Posterior cingulate gyrus (tissue), 11 donors: ENCODE results near the gene CCDC183.
"Not testable (repeated sequence)": the region's sequence is repeated elsewhere in the genome, so short reads cannot be mapped to it uniquely, and the experiment has no call there.

Experiments
- DNase-seq, 10 donors: peaks; one replicate each; pipeline versions ENCODE4 v3.0.0 to v3.0.0-alpha.2; 2020 to 2021; ENCODE audit warnings: mixed read lengths in 3 of 10
- intact Hi-C: fragments of 100-400 bp; cut with DNase I; formaldehyde crosslinking; loops from one replicate; pipeline ENCODE4 v1.15.1; 2023

The CCDC183 gene

GRCh38 chr9:136796238-136796774 lies at the start of gene CCDC183:
CCDC183 (plus strand) TSS chr9:136796338; CDS start chr9:136796398, 60 bp downstream.
- intact Hi-C loops = loop anchor here (10.0 kb wide), 1 partner anchor 148 kb away; the partner anchor contains the start of genes C8G and FBXW5
- peak in 2 of 10 donors; percentile 24 to 57 for DNase-seq

GRCh38 chr9:136746621-136747020 lies 49.5 kb upstream of the CCDC183 start:
- peak in 1 of 10 donors; percentile 80 for DNase-seq
- intact Hi-C loops = no loop called here

GRCh38 chr9:136747161-136748060 lies 48.7 kb upstream of the CCDC183 start:
- intact Hi-C loops = no loop called here
- DNase-seq = peak in 1 of 10 donors; percentile 34

- intact Hi-C loops = no loop called here
These were observed 47.9 kb upstream of the CCDC183 start, which contains the start of gene LCN6 for GRCh38 chr9:136748201-136748600. LCN6 (minus strand) TSS chr9:136748525; CDS start chr9:136748483, 42 bp downstream.

GRCh38 chr9:136748666-136749611 lies 47.2 kb upstream of the CCDC183 start:
- intact Hi-C loops = no loop called here

More at GRCh38 chr9:136748201-136748600, 47.9 kb upstream of the CCDC183 start, which contains the start of gene LCN6:
- DNase-seq = peak in 1 of 10 donors; percentile 73

GRCh38 chr9:136750526-136750925 lies 45.6 kb upstream of the CCDC183 start:
- DNase-seq = no peak
- intact Hi-C loops = no loop called here

More at GRCh38 chr9:136748666-136749611, 47.2 kb upstream of the CCDC183 start:
- DNase-seq = peak in 1 of 10 donors; percentile 66

GRCh38 chr9:136751244-136751643 lies 44.9 kb upstream of the CCDC183 start:
- DNase-seq = no peak
- intact Hi-C loops = no loop called here

- intact Hi-C loops = no loop called here
- no peak for DNase-seq
These were observed 44.3 kb upstream of the CCDC183 start for GRCh38 chr9:136751814-136752213.

GRCh38 chr9:136753371-136754058 lies 42.6 kb upstream of the CCDC183 start:
- intact Hi-C loops = no loop called here
- peak in 1 of 10 donors; percentile 84 for DNase-seq

GRCh38 chr9:136754059-136754572 lies 42.0 kb upstream of the CCDC183 start:
- peak in 1 of 10 donors; percentile 55 for DNase-seq

GRCh38 chr9:136754626-136755301 lies 41.4 kb upstream of the CCDC183 start:
- DNase-seq = peak in 1 of 10 donors; percentile 74
- intact Hi-C loops = no loop called here

More at GRCh38 chr9:136754059-136754572, 42.0 kb upstream of the CCDC183 start:
- intact Hi-C loops = no loop called here

- intact Hi-C loops = not testable (repeated sequence)
- peak in 1 of 10 donors; percentile 37 for DNase-seq
These were observed 40.6 kb upstream of the CCDC183 start for GRCh38 chr9:136755302-136756133.

- intact Hi-C loops = no loop called here
- DNase-seq = no peak
These were observed 40.1 kb upstream of the CCDC183 start for GRCh38 chr9:136756134-136756438.

- intact Hi-C loops = no loop called here
- peak in 1 of 10 donors; percentile 64 for DNase-seq
These were observed 39.3 kb upstream of the CCDC183 start for GRCh38 chr9:136756836-136757235.

- intact Hi-C loops = no loop called here
- peak in 2 of 10 donors; percentile 70 to 82 for DNase-seq
These were observed 38.8 kb upstream of the CCDC183 start for GRCh38 chr9:136757328-136757727.

- DNase-seq = peak in 2 of 10 donors; percentile 80 to 87
- intact Hi-C loops = no loop called here
These were observed 38.4 kb upstream of the CCDC183 start for GRCh38 chr9:136757751-136758140.

- DNase-seq = peak in 3 of 10 donors; percentile 35 to 43 (median 43)
- intact Hi-C loops = no loop called here
These were observed 37.1 kb upstream of the CCDC183 start for GRCh38 chr9:136759001-136759400.
